GM12865 (cell line): ENCODE data around the gene FAM219B.
A peak's percentile ranks its signal among the peaks of the same experiment; 100 is the strongest.

Source experiments
- DNase-seq: peaks from one replicate; pipeline ENCODE4 v3.0.0; 2010; ENCODE audit warnings: low read depth
- H3K4me3 ChIP-seq: 2 replicates; pipeline ENCODE4 v1.5.1; 2011; ENCODE audit warnings: mild to moderate bottlenecking, low read depth, low read length, control low read depth
- CTCF ChIP-seq: IDR thresholded peaks from 2 replicates; pipeline ENCODE4 v1.5.1; 2011; ENCODE audit warnings: low read length, control low read depth, low read depth, inconsistent platforms; ENCODE audit not compliant: insufficient read depth; ENCODE audit errors: missing control alignments

The FAM219B gene

GRCh38 chr15:74857671-74858368 is 48.8 kb downstream of the FAM219B start:
- no peak for TF ChIP-seq CTCF
- peak; percentile 62 for DNase-seq
- H3K4me3 ChIP-seq: no peak overlapping the region

DNA sequence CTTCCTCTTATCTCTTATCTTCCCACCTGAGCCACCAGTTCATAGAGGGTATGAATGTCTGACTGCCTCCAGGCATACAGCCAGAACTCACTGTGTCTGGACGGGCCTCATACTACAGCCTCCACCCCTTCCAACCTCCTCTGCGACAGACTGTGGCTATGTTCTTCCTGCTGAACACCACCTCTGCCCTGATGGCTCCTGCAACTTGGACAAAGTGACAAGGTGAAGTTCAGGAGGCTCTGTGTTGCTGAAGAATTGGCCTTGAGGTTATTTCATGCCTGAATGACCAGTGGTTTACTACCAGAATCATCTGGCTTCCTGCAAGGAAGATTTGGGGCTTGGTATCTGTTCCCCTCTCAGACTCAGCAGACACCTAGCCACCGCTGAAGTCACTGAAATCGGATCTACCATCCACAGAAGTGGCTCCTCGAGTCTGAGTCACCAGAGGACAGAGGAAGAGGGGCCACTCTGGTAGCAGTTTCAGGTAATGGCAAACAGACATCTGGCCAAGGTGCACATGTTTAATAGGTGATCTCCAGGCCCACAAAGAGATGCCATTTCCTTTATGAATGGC is 49.5 kb downstream of the FAM219B start:
- TF ChIP-seq CTCF: no peak
- H3K4me3 ChIP-seq: no peak overlapping the region
- DNase-seq: peak; percentile 91

DNA sequence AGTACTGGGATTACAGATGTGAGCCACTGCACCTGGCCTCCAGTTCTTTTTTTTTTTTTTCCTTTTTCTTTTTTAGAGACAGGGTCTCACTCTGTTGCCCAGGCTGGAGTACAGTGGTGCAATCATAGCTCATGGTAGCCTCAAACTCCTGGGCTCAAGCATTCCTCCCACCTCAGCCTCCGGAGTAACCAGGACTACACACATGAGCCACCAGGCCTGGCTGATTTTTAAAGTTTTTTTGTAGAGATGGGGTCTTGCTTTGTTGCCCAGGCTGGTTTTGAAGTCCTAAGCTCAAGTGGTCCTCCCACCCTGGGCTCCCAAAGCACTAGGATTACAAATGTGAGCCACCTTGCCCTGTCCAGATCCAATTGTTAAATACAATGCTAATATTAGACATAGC is 50.1 kb downstream of the FAM219B start:
- no peak overlapping the region for H3K4me3 ChIP-seq
- TF ChIP-seq CTCF: no peak
- DNase-seq: no peak

DNA sequence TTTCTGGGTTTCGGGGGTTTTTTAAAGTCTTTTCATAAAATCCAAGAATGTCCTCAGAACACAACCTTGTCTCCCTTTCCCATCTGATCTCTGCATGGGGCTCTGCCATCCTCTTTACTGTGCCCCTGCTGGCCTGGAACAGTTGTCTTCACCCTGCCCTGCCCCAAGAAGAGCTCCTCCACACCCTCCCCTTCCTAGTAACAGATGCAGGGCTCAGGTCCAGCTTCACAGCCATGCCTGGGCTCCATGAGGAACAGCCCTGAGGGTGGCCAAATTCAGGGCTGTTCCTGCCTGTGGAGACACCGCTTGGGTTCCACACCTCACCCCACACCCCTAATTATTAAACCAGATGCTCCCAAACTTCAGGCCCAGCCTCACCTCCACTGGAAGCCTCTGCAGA is 50.8 kb downstream of the FAM219B start:
- no peak for TF ChIP-seq CTCF
- no peak for DNase-seq
- no peak overlapping the region for H3K4me3 ChIP-seq

- no peak for DNase-seq
- H3K4me3 ChIP-seq: no peak overlapping the region
These were observed 52.1 kb downstream of the FAM219B start for GRCh38 chr15:74854453-74855022.

GRCh38 chr15:74851960-74852359 is 54.7 kb downstream of the FAM219B start:
- no peak for TF ChIP-seq CTCF
- DNase-seq: no peak
- H3K4me3 ChIP-seq: no peak overlapping the region

More at GRCh38 chr15:74854453-74855022, 52.1 kb downstream of the FAM219B start:
- no peak for TF ChIP-seq CTCF
